Bronchial epithelial cell (primary cell): ENCODE results near the gene ADCY2. TPM values are rescaled to one million over a fixed set of nuclear protein-coding genes. Genes with fewer than 3 reads are reported as not detected.

ENCODE experiments used
- DNase-seq: peaks from one replicate; pipeline ENCODE4 v3.0.0-alpha.2; 2010; ENCODE audit warnings: low read depth
- FAIRE-seq: peaks from 2 replicates; lab custom pipeline; 2011; peaks lifted over from hg19 to GRCh38; lab: Jason Lieb, UNC
- H3K27me3 ChIP-seq: 2 replicates; pipeline ENCODE4 v1.5.1; 2011; ENCODE audit warnings: low read length; ENCODE audit not compliant: control insufficient read depth, insufficient read depth
- H3K36me3 ChIP-seq: 2 replicates; pipeline ENCODE4 v1.5.1; 2011; ENCODE audit warnings: low read length; ENCODE audit not compliant: control insufficient read depth, insufficient read depth
- H3K4me3 ChIP-seq: 2 replicates; pipeline ENCODE4 v1.5.1; 2011; ENCODE audit warnings: mild to moderate bottlenecking, low read depth, low read length, control low read depth
- total RNA-seq: library from RNA; depleted of rRNA; stranded (reverse); fragments of >200 nt; gene quantifications from 2 replicates; pipeline ENCODE4 v1.2.1, GENCODE V29; 2014
- TF ChIP-seq, protein P1 (sequence below): IDR thresholded peaks from 2 replicates; pipeline ENCODE4 v1.5.1; 2011; ENCODE audit warnings: mild to moderate bottlenecking, moderate library complexity, low read length, control low read depth, inconsistent platforms; ENCODE audit not compliant: insufficient read depth, severe bottlenecking

The ADCY2 gene
- total RNA-seq, 1 donor from 2014 or later: under 0.01 TPM

DNA sequence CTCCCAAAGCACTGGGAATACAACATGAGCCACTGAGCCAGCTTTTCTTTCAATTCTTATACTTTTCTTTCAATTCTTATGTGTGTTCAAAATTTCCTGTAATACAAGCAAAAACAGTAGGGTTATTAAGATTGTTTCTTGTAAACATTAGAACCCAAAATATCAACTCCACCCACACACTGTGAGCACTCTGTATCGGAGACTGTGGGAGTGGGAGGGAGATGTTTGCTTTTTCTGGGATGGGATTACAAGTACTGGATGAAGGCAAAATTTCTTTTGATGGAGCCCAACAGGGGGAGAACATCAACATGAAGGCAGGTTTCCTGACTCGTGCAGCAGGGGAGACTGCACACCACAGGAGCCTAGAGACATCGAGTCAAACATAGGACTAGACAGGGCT is 459.7 kb downstream of the ADCY2 start:
- H3K36me3 ChIP-seq: no peaks in the 10 kb centered on the region
- DNase-seq: no peak
- no peaks in the 10 kb centered on the region for H3K27me3 ChIP-seq
- TF ChIP-seq, protein P1, sequence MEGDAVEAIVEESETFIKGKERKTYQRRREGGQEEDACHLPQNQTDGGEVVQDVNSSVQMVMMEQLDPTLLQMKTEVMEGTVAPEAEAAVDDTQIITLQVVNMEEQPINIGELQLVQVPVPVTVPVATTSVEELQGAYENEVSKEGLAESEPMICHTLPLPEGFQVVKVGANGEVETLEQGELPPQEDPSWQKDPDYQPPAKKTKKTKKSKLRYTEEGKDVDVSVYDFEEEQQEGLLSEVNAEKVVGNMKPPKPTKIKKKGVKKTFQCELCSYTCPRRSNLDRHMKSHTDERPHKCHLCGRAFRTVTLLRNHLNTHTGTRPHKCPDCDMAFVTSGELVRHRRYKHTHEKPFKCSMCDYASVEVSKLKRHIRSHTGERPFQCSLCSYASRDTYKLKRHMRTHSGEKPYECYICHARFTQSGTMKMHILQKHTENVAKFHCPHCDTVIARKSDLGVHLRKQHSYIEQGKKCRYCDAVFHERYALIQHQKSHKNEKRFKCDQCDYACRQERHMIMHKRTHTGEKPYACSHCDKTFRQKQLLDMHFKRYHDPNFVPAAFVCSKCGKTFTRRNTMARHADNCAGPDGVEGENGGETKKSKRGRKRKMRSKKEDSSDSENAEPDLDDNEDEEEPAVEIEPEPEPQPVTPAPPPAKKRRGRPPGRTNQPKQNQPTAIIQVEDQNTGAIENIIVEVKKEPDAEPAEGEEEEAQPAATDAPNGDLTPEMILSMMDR: no peak
- FAIRE-seq: no peak
- no peak overlapping the region for H3K4me3 ChIP-seq

DNA sequence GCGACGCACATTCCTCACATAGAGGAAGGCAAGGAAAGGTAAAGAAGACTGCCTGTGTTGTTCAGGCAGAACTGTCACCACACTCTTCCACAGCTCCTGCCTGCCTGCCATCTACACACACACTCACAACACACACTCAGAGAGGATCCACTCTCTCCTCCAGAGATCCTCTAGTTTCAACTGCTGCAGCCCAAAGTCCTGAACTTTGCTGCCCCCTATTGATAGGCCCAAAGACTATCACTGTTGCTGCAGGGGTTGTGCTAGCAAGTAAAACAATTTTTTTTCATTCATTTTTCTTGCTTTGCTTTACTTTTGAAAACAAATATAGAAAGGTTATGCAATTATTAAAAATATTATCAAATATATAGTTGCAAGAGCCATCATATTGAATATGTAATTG is 460.9 kb downstream of the ADCY2 start:
- DNase-seq: peak; percentile 40
- FAIRE-seq: no peak
- no peaks in the 10 kb centered on the region for H3K27me3 ChIP-seq
- H3K36me3 ChIP-seq: no peaks in the 10 kb centered on the region
- H3K4me3 ChIP-seq: no peak overlapping the region
- TF ChIP-seq, protein P1: peak; percentile 60

DNA sequence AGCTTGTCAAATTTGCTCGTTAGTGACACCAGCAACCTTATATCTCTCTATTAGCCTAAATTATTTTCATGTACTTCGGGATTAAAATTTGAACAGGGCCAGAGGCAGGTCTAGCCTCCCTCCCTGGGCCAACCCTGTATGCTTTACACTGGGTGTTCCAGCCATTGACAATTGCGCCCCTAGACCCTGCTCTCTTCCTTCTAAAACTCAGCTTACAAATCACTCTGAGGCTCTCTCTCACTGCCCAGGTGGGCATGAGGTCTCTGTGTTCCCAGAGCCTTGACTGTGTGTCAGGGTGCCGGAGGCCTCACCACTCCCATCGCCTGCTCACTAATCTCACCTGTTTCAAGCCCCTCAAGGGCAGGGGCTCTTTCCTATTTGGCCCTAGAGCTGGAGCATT is 461.4 kb downstream of the ADCY2 start:
- TF ChIP-seq, protein P1: no peak
- no peak for FAIRE-seq

DNA sequence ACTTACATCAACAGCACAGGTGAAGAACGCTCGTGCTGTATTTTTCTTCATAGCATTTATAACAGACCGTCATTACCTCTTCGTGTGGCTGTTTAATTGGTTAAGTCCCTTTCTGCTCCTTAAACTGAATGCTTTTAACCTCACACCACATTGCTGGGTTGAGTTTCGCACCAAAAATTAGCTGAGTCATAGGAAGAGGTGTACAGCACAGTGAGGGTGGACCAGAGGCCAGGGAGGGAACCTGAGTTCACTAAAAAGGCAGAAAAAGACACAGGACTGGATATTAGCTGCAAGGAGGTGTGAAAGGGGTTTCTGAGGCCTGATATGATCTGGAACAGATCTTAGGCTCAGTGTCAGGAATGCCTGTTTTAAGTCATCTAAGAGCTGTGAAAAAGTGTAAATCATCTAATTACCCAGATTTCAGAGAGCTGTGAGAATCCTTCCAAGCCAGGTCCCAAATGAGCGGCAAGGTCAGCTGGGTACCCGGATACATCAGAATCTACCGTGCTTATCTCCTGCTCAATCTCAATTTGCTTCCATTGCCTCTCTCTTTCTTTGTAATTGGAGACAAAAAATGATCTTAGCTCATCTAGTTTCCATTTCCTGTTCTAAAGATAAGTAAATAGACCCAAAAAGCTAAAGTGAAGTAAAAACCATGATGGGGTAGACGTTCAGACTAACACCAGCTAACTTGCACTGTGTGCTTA is 462.1 kb downstream of the ADCY2 start:
- TF ChIP-seq, protein P1: no peak
- Histone ChIP-seq H3K27me3 (no peaks in the 10 kb centered on the region), H3K4me3 (no peak overlapping the region), H3K36me3 (peaks cover 1% of the 10 kb centered on the region)
- DNase-seq (no peak), FAIRE-seq (no peak)

More for the DNA sequence above, 461.4 kb downstream of the ADCY2 start:
- no peaks in the 10 kb centered on the region for H3K27me3 ChIP-seq
- no peaks in the 10 kb centered on the region for H3K36me3 ChIP-seq
- H3K4me3 ChIP-seq: no peak overlapping the region
- no peak for DNase-seq

DNA sequence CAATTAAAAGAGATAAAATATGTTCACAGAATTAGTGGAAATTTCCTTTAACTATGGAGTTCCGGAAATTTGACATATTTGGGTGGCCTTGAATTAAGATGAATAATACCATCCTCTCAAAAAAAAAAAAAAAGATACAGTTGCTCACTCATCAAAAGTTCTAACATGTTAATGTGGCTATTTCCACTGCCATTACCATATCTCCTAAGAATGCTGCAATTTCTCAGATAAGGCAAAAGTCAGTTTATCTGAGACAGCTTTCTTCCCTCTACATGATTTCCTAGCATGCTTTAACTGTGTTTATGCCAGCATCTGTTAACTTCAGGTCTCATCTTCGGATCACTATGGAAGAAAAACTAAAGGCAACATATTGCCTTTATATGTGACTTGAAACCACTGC is 470.3 kb downstream of the ADCY2 start:
- TF ChIP-seq, protein P1: no peak
- H3K36me3 ChIP-seq: peaks cover 1% of the 10 kb centered on the region
- H3K27me3 ChIP-seq: no peaks in the 10 kb centered on the region
- H3K4me3 ChIP-seq: no peak overlapping the region
- FAIRE-seq (no peak), DNase-seq (no peak)

DNA sequence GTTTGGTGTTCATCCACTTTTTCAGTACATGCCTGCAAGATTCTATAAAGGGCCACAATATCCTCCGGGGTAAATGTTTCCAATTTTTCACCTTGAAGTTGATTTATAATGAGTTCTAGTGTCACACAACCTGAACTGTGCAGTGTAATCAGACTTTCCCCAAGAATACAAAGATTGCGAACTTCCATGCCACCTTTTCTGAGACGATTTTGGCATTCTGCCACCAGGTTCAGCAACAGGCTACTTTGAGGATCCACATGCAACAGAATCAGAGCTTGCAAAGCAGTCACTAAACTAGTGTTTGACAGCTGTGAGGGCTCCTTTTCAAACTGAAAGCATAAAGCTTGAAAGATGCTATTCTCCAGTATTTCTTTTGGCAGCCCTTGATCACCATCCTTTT is 471.3 kb downstream of the ADCY2 start:
- DNase-seq (no peak), FAIRE-seq (no peak)
- H3K27me3 ChIP-seq: no peaks in the 10 kb centered on the region
- no peak overlapping the region for H3K4me3 ChIP-seq
- TF ChIP-seq, protein P1: no peak
- peaks cover 1% of the 10 kb centered on the region for H3K36me3 ChIP-seq
